ENCODE data around the gene CHST14.

- TF ChIP-seq POLR2AphosphoS5 (IDR thresholded peaks at IDR 0.05) (no peak), CTCF (IDR thresholded peaks at IDR 0.05 in 8 of 11, conservative IDR thresholded peaks at IDR 0.05 in 3 of 11) (no peak)
Observed at GRCh38 chr15:40436116-40436891, 34.5 kb upstream of the CHST14 start.
